ENCODE measurements around the gene PXMP4.

- TF ChIP-seq CTCF (IDR thresholded peaks at IDR 0.05) = no peak
- no peak for TF ChIP-seq POLR2A (IDR thresholded peaks at IDR 0.05)
- no peak for TF ChIP-seq EP300 (IDR thresholded peaks at IDR 0.05)
These were observed 55.9 kb downstream of the PXMP4 start for GRCh38 chr20:33664085-33664761.

Data from gastroesophageal sphincter (tissue), 3 donors.